ENCODE measurements around the gene SMTN. TPM values are rescaled to one million over a fixed set of nuclear protein-coding genes. Genes with fewer than 3 reads are reported as not detected.

Gene SMTN
- total RNA-seq, 1 donor from 2014 or later: 210 TPM

- DNase-seq (ENCODE audit: low read depth): no peak
Measured at GRCh38 chr22:31125521-31126117, 44.5 kb downstream of the SMTN start.

GRCh38 chr22:31126128-31126868 is 45.2 kb downstream of the SMTN start:
- no peak for DNase-seq (ENCODE audit: low read depth)

- DNase-seq (ENCODE audit: low read depth): no peak
Measured at GRCh38 chr22:31126869-31127175, 45.7 kb downstream of the SMTN start.

GRCh38 chr22:31127181-31127772 is 46.2 kb downstream of the SMTN start:
- no peak for DNase-seq (ENCODE audit: low read depth)

GRCh38 chr22:31128156-31128555 is 47.0 kb downstream of the SMTN start:
- no peak for DNase-seq (ENCODE audit: low read depth)

- no peak for DNase-seq (ENCODE audit: low read depth)
Measured at GRCh38 chr22:31130873-31131272, 49.8 kb downstream of the SMTN start.

- DNase-seq (ENCODE audit: low read depth): no peak
Measured at GRCh38 chr22:31133911-31134310, 52.8 kb downstream of the SMTN start.

GRCh38 chr22:31134688-31135087 is 53.6 kb downstream of the SMTN start:
- DNase-seq (ENCODE audit: low read depth): no peak

GRCh38 chr22:31135706-31136105 is 54.6 kb downstream of the SMTN start:
- no peak for DNase-seq (ENCODE audit: low read depth)

- no peak for DNase-seq (ENCODE audit: low read depth)
Measured at GRCh38 chr22:31136155-31136554, 55.0 kb downstream of the SMTN start.

GRCh38 chr22:31136711-31137110 is 55.6 kb downstream of the SMTN start:
- DNase-seq (ENCODE audit: low read depth): no peak

GRCh38 chr22:31137721-31138120 is 56.6 kb downstream of the SMTN start:
- DNase-seq (ENCODE audit: low read depth): no peak

- DNase-seq (ENCODE audit: low read depth): no peak
Measured at GRCh38 chr22:31138126-31138525, 57.0 kb downstream of the SMTN start.

GRCh38 chr22:31139066-31139465 is 57.9 kb downstream of the SMTN start:
- no peak for DNase-seq (ENCODE audit: low read depth)

GRCh38 chr22:31139866-31140716 is 59.0 kb downstream of the SMTN start, which contains the start of gene PLA2G3:
Gene PLA2G3, minus strand, starts transcription at chr22:31140508. Its CDS starts 154 bp downstream, at chr22:31140354.
- peak; percentile 75 for DNase-seq (ENCODE audit: low read depth)

- DNase-seq (ENCODE audit: low read depth): no peak
Measured at GRCh38 chr22:31140746-31141145, 59.6 kb downstream of the SMTN start.

GRCh38 chr22:31141551-31141950 is 60.4 kb downstream of the SMTN start:
- no peak for DNase-seq (ENCODE audit: low read depth)

GRCh38 chr22:31142285-31142684 is 61.2 kb downstream of the SMTN start:
- DNase-seq (ENCODE audit: low read depth): no peak

GRCh38 chr22:31143038-31143437 is 61.9 kb downstream of the SMTN start:
- no peak for DNase-seq (ENCODE audit: low read depth)

- DNase-seq (ENCODE audit: low read depth): peak; percentile 65
Measured at GRCh38 chr22:31143537-31143936, 62.4 kb downstream of the SMTN start.

GRCh38 chr22:31144223-31144622 is 63.1 kb downstream of the SMTN start:
- DNase-seq (ENCODE audit: low read depth): no peak

GRCh38 chr22:31148488-31148887 is 67.4 kb downstream of the SMTN start:
- no peak for DNase-seq (ENCODE audit: low read depth)
